BE2C (cell line): ENCODE results near the gene PPP1R1B.

Experiments used
- DNase-seq: peaks from one replicate; pipeline ENCODE4 v3.0.0-alpha.2; 2020
- H3K27me3 ChIP-seq: fragments of 250-450 bp; sonication (Bioruptor Pico); 2 replicates; pipeline ENCODE4 v1.5.1; 2020; ENCODE audit warnings: mild to moderate bottlenecking
- H3K36me3 ChIP-seq: fragments of 250-450 bp; sonication (Bioruptor Pico); 2 replicates; pipeline ENCODE4 v1.5.1; 2020; ENCODE audit warnings: mild to moderate bottlenecking
- H3K4me1 ChIP-seq: fragments of 250-450 bp; sonication (Bioruptor Pico); 2 replicates; pipeline ENCODE4 v1.5.1; 2020
- H3K4me3 ChIP-seq: 2 replicates; pipeline ENCODE4 v1.5.1; 2011; ENCODE audit warnings: low read depth, low read length
- H3K9me3 ChIP-seq: fragments of 250-450 bp; sonication (Bioruptor Pico); 2 replicates; pipeline ENCODE4 v1.5.1; 2020
- CTCF ChIP-seq: IDR thresholded peaks from 2 replicates; pipeline ENCODE4 v1.5.1; 2012; ENCODE audit warnings: mild to moderate bottlenecking, low read depth, low read length

The PPP1R1B gene

DNA sequence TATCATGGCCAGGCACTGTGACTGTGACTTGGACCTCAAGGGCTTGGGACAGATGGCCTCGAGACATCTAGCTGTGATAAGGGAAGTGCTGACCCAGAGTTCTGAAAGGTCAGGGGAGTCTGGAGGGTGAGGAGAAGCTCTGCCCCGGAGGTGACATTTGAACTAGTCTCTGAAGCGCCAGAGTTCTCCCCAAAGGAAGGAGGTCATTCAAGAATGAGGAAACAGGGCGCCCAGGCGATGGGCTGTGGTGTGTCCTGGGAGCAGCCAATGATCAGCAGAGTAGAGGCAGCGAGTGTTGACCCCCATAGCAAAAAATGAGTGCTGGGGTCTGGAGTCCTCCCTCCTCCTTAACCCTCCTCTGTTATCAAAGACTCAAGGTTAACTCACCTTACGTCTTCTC lies 15.1 kb downstream of the PPP1R1B start:
- Histone ChIP-seq H3K4me3 (no peak overlapping the region), H3K36me3 (no peaks in the 10 kb centered on the region), H3K9me3 (no peaks in the 10 kb centered on the region), H3K4me1 (no peaks in the 10 kb centered on the region), H3K27me3 (no peaks in the 10 kb centered on the region)
- no peak for TF ChIP-seq CTCF
- no peak for DNase-seq

- Histone ChIP-seq H3K9me3 (no peaks in the 10 kb centered on the region), H3K4me1 (no peaks in the 10 kb centered on the region), H3K36me3 (no peaks in the 10 kb centered on the region), H3K27me3 (no peaks in the 10 kb centered on the region), H3K4me3 (no peak overlapping the region)
- no peak for TF ChIP-seq CTCF
- no peak for DNase-seq
Observed at GRCh38 chr17:39642291-39643074, 15.7 kb downstream of the PPP1R1B start.

GRCh38 chr17:39643271-39643670 lies 16.5 kb downstream of the PPP1R1B start:
- H3K27me3 ChIP-seq, result no peaks in the 10 kb centered on the region
- no peak for DNase-seq
- no peak for TF ChIP-seq CTCF
- no peaks in the 10 kb centered on the region for H3K9me3 ChIP-seq
- no peaks in the 10 kb centered on the region for H3K36me3 ChIP-seq
- no peak overlapping the region for H3K4me3 ChIP-seq
- H3K4me1 ChIP-seq, result no peaks in the 10 kb centered on the region

- Histone ChIP-seq H3K9me3 (no peaks in the 10 kb centered on the region), H3K36me3 (no peaks in the 10 kb centered on the region), H3K4me1 (no peaks in the 10 kb centered on the region), H3K27me3 (no peaks in the 10 kb centered on the region), H3K4me3 (no peak overlapping the region)
- no peak for TF ChIP-seq CTCF
- DNase-seq, result no peak
Observed at GRCh38 chr17:39647256-39647655, 20.5 kb downstream of the PPP1R1B start.

DNA sequence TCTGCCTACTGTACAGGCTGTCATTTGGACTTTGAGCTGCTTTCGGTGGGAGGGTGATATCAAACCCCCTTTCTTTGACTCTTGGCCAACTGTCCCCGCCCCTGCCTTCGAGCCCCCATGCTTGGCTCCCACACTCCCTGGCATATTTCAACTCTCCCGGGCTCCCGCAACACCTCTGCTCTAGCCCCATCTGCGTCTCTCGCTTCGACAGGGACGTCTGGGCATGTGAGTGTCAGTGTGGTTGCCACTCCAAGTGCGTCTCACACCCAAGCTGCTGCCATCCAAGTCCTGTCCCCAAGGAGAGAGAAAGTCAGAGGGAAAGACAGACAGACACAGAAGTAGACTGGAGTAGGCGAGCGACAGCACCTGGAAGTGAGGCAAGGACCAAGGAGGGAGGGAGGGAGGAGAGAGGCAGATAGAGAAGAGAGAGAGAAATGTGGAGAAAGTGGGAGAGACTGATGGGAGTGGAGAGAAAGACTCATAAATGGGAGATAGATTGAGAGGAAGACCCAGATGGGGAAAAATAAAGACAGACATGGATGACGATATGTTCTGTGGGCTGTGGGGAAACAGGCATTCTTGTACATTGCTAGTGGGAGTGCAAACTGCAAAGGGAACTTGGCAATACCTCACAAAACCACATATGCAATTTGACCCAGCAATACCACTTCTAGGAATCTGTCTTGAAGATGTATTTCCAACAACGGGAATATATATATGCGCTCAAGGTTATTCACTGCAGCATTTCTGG lies 22.0 kb downstream of the PPP1R1B start:
- Histone ChIP-seq H3K4me1 (no peaks in the 10 kb centered on the region), H3K4me3 (no peak overlapping the region), H3K36me3 (no peaks in the 10 kb centered on the region), H3K9me3 (no peaks in the 10 kb centered on the region), H3K27me3 (no peaks in the 10 kb centered on the region)
- no peak for DNase-seq
- no peak for TF ChIP-seq CTCF

GRCh38 chr17:39650121-39650579 lies 23.4 kb downstream of the PPP1R1B start:
- no peak for DNase-seq
- H3K36me3 ChIP-seq, result no peaks in the 10 kb centered on the region
- no peak for TF ChIP-seq CTCF
- H3K9me3 ChIP-seq, result no peaks in the 10 kb centered on the region
- H3K4me3 ChIP-seq, result no peak overlapping the region
- H3K27me3 ChIP-seq, result no peaks in the 10 kb centered on the region
- H3K4me1 ChIP-seq, result no peaks in the 10 kb centered on the region
